Epithelial cell of prostate (primary cell): ENCODE data around the gene SPIB.
"Not testable (repeated sequence)": the region's sequence is repeated elsewhere in the genome, so short reads cannot be mapped to it uniquely, and the experiment has no call there.

Experiments used
- DNase-seq: peaks from one replicate; pipeline ENCODE4 v3.0.0-alpha.2; 2011; ENCODE audit warnings: low read depth, low spot score
- H3K27ac ChIP-seq: fragments of 450-650 bp; 2 replicates; pipeline ENCODE4 v1.5.1; 2017; ENCODE audit warnings: mild to moderate bottlenecking

The SPIB gene

DNA sequence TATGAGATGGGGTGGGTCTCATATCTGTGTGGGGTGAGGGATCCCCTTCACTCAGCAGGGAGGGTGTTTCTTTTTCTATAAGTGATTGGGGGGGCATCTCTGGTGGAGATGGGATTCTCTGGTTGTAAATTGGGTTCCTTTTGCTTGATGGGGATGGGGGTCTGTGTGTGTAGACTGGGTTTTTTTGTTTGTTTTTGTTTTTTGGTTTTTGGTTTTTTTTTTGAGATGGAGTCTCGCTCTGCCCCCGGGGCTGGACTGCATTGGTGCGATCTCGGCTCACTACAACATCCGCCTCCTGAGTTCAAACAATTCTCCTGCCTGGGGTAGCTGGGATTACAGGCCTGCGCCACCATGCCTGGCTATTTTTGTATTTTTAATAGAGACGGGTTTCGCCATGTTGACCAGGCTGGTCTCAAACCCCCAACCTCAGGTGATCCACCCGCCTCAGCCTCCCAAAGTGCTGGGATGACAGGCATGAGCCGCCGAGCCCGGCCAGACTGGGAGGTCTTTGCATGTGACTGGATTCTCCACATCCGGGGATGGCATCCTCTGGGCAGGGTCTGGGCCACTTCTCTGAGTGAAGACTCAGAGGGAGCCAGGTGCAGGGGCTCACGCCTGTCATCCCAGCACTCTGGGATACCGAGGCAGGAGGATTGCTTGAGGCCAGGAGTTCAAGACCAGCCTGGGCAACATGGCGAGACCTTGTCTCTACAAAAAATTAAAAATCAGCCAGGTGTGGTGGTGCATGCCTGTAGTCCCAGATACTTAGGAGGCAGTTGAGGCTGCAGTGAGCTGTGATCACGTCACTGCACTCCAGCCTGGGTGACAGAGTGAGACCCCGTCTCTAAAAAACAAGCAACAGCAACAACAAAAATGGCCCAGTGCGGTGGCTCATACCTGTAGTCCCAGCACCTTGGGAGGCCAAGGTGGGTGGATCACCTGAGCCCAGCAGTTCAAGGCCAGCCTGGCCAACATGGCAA lies 14.8 kb downstream of the SPIB start:
- H3K27ac ChIP-seq, result no peak overlapping the region
- no peak for DNase-seq

DNA sequence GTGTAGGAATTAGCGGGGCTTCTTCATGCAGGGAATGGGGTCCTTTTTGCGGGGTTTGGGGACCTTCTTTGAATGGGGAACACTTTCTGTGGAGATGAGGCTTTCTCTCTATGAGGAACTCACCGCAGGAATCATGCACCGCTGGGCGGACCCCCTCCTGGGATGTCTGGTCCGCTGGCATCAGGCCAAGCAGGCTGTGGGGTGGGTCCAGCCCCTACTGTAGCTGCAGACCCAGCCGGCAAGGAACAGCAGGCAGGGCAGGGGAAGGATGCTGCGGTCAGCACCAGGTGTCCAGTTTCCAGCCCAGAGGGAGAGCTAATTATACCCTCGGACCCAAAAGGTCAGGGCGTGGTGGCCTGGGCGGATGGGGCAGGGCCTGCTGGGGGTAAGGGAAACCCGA lies 15.8 kb downstream of the SPIB start:
- DNase-seq, result no peak
- no peak overlapping the region for H3K27ac ChIP-seq

DNA sequence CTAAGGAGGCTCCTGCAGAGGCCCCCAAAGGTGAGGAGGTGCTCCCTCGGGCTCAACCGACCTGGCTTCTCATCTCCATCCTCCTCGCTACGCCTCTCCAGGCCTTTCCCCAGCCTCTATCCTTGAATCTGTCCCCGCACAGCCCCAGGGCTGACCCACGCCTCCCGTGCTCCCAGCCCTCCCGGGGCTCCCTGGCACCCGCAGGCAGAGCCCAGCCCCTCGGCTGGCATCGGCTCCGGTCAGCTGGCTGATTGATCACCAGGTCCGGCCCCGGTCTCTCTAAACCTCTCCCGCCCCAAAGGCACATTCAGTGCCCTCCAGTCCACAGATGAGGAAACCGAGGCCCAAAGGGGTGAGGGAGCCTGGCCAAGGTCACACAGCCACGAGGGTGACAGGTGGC lies 16.5 kb downstream of the SPIB start:
- H3K27ac ChIP-seq, result no peak overlapping the region
- DNase-seq, result no peak

DNA sequence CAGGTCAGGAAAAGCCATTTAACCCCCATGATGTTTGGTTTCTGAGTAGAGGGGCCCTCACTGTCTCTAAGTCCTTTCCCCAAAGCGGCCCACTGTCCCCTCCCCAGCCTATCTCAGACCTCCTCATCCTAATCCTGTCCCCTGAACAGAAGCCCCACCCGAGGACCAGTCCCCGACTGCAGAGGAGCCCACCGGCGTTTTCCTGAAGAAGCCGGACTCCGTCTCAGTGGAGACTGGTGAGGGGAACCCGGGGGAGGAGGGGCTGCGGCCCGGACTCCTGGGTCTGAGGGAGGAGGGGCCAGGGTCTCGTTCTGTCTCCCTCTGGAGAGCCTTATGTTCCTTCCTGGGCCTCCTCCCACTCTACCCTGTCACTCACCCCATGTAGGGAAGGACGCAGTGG lies 16.9 kb downstream of the SPIB start:
- no peak overlapping the region for H3K27ac ChIP-seq
- no peak for DNase-seq

DNA sequence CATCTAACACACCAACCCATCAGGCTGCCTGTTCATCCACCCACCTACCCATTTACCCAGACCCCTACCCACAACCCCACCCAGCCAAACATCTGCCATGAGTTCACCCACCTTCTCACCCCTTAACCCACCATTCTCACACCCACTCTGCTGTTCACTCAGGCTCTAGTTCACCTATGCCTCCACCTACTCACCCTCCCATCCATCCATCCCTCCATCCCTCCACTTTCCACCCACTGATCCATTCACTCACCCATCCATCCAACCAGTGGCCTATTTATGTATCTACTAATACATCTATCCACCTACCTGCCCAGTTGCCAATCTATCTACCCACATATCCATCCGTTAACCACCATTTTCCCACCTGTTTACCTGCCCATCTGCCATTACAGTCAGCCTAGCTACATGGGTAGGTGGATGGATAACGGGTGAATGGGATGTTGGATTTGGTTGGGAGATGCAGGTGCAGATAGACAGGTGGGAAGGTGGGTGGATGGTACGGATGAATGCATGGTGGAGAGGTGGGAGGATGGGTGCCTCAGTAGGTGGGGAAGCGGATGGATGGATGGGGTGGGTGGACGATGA lies 19.2 kb downstream of the SPIB start:
- H3K27ac ChIP-seq, result no peak overlapping the region
- no peak for DNase-seq

DNA sequence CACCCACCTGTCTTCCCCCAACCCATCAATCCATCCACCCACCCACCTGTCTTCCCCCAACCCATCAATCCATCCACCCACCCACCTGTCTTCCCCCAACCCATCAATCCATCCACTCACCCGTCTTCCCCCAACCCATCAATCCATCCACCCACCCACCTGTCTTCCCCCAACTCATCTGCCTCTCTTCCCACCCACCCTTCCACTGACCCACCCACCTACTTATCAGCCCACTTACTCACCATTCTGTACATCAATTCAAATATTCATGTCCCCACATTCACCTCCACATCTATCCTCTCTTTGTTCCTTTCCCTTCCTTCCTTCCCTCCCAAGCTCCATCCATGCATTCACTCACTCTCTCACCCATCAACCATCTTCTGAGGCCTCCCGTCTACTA lies 20.4 kb downstream of the SPIB start:
- not testable (repeated sequence) for DNase-seq, H3K27ac ChIP-seq

DNA sequence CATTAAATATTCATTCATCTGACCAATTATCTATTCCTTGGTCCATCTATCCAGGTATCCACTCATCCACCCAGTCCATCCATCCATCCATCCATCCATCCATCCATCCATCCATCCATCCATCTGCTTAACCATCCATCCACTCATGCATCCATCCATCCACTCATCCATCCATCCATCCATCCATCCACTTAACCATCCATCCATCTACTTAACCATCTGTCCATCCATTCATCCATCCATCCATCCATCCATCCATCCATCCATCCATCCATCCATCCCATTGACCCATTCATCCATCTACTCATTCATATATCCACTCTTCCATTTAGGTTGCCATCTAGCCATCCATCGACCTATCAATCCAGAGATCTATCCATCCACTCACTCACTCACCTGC lies 25.3 kb downstream of the SPIB start:
- no peak for DNase-seq
- H3K27ac ChIP-seq, result no peak overlapping the region

DNA sequence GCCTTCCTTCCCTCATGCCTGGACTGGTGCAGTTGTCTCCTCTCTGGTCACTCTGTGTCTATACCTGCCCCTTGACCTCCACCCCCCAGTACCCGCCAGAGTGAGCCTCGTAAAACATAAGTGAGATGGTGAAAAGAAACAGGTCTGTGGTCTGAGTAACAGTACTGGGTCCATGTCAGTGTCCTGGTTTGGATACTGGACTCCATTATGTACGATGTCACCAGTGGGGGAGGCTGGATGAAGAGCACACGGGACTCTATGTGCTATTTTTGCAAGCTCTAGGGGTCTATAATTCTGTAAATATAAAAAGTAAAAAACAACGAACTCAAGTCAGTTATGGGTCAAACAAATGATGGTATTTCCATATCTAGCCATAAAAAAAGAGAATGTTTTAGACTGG lies 28.3 kb downstream of the SPIB start:
- no peak for DNase-seq
- no peak overlapping the region for H3K27ac ChIP-seq

DNA sequence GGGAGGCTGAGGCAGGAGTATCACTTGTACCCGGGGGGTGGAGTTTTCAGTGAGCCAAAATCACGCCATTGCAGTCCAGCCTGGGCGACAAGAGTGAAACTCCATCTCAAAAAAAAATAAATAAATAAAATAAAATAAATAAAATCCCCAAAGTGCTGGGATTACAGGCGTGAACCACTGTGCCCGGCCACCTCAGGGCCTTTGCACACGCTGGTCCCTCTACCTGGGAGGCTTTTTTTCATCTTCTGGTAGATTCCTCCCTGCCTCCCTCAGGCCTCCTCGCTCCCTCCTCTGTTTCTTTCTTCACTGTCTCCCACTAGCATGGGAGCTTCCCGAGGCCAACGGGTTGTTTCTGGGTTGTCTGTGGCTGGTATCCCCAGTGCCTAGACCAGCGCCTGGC lies 29.0 kb downstream of the SPIB start:
- no peak overlapping the region for H3K27ac ChIP-seq
- no peak for DNase-seq

DNA sequence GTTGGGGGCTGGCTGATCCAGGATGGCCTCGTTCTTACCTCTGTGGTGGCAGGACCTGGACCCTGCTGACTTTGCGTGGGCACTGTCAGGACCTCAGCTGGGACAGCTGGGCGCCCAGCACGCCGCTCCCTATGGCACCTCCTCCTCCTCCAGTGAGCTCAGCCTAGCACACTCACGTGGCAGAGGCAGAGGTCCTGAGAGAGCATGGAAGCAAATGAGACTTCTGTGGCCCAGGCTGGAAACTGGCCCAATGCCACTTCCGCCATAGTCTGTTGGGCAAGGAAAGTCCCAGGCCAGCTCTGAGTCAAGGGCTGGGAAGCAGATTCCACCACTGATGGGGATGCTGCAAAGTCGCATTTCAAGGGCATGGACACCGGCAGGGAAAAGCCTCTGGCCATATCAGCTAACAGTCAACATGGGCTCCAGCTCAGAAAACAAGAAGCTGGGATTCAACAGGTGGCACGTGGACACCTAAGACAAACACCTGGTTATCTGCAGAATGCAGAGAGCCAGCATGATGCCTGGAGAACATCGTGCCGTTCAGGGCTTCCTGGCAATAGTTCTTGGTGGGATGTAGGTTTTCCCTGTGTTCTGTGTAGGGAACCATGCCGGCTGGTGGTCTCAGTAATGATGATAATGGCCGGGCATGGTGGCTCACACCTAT lies 30.6 kb downstream of the SPIB start:
- no peak for DNase-seq
- no peak overlapping the region for H3K27ac ChIP-seq

DNA sequence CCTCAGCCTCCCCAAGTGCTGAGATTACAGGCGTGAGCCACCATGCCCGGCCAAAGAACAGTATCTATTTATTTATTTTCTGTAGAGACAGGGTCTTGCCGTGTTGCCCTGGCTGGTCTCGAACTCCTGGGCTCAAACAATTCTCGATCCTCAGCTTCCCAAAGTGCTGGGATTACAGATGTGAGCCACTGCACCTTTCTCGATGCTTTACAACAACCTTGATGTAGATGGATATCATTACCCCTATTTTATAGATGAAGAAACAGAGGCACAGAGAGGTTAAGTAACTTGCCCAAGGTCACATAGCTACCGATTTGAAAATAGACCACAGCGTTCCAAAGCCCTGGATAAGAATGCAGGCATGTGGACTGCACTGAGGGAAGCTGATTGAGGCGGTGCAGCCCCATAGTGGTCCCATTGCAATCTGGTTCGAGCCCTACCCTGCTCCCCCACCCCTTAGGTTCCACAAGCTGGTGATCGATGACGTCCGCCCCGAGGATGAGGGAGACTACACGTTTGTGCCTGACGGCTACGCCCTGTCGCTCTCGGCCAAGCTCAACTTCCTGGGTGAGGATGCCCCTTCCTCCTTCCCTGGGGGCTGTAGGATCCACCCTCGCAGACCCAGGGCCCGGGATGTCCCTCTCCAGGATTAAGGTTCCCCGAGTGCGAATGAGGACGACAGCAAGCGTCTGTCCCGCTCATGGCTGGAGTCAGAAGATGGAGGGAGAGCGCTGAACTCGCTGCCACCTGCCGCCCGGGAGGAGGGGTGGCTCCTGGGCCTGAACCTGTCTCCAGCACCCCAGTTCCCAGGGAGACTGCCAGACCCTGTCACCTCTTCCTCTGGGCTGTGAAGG lies 31.9 kb downstream of the SPIB start:
- DNase-seq, result no peak
- no peak overlapping the region for H3K27ac ChIP-seq

DNA sequence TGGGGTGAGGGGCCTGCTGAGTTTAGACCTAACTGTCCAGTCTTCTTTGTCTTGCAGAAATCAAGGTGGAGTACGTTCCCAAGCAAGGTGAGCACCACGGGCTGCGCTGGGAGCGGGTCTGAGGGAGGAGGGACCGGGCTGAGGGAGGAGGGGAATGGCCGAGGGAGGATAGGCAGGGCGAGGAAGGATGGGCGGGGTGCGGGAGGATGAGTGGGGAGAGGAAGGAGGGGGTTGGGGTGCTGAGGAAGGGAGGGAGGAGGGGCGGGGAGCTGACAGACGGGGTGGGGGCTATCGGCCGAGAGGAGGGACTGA lies 32.4 kb downstream of the SPIB start:
- no peak for DNase-seq
- H3K27ac ChIP-seq, result no peak overlapping the region

DNA sequence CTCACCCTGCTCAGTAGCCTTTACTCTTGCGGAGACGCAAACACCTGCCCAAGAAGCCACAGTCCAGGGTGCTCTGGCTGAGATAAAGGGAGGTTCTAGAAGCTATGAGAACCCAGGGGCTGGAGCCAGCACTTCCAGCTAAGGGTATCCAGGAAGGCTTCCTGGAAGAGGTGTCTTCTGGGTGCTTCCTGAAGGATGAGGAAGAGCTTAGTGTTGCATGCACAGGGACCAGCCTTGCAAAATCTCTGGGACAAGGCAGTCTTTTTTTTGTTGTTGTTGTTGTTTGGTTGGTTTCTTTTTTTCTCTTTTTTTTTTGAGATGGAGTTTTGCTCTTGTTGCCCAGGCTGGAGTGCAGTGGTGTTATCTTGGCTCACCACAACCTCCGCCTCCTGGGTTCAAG lies 34.5 kb downstream of the SPIB start:
- no peak for DNase-seq
- H3K27ac ChIP-seq, result no peak overlapping the region

DNA sequence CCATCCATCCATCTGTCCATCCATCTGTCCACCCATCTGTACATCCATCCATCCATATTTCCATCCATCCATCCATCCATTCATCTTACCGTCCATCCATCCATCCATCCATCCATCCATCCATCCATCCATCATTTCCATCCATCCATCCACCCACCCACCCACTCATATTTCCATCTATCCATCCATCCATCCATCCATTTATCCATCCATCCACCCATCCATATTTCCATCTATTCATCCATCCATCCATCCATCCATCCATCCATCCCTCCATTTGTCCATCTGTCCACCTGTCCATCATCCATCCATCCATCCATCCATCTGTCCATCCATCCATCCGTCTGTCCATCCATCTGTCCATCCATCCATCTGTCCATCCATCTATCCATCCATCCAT lies 37.3 kb downstream of the SPIB start:
- DNase-seq, result no peak
- no peak overlapping the region for H3K27ac ChIP-seq

DNA sequence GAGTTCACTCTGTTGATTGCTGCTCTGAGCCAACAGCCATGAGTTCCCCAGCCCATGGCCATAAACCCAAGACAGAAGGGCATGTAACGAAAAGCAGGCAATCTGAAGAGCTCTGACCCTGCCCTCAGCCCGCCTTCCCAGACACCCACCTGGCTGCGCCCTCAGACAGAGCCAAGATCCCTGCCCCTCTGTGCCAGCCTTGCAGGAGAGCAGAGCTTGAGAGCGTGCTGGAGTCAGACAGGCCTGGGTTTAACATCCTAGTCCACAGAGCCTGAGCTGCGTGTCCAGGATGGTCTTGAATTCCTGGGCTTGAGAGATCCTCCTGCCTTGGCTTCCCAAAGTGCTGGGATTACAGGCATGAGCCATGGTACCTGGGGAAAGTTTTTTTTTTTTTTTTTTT lies 38.6 kb downstream of the SPIB start:
- no peak for DNase-seq
- H3K27ac ChIP-seq, result no peak overlapping the region

DNA sequence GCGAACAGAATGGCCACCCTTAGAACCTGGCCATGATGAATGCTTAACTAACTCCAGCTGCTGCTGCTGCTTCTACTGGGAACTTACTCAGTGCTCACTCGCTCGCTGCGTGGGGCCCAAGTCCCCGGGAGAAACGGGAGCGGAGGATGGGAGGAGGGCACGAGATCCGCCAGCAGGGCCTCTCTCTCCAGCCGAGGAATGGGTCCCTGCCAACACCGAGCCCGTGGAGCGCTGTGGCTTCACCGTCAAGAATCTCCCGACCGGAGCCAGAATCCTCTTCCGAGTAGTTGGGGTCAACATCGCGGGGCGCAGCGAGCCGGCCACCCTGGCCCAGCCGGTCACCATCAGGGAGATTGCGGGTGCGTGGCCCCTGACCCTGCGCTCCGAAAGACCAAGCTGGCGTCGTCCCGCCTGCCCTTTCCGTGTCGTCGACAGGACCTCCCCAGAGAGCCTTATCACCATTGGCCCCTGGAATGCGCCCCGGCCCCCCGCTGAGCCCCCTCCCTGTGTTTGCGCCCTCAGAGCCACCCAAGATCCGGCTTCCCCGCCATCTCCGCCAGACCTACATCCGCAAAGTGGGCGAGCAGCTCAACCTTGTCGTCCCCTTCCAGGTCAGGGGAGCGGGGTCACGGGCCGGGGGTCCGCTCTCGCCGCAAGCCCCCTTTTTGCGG lies 39.8 kb downstream of the SPIB start:
- DNase-seq, result no peak
- no peak overlapping the region for H3K27ac ChIP-seq

DNA sequence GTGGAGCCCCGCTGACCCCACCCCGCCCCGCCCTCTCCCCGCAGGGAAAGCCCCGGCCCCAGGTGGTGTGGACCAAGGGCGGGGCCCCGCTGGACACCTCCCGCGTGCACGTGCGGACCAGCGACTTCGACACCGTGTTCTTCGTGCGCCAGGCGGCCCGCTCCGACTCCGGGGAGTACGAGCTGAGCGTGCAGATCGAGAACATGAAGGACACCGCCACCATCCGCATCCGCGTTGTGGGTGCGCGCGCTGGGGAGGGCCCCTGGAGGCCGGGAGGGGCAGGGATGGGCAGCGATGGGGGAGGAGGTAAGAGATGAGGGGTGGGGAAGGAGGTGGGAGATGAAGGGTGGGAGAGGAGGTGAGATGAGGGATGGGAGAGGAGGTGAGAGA lies 40.3 kb downstream of the SPIB start:
- H3K27ac ChIP-seq, result no peak overlapping the region
- no peak for DNase-seq

DNA sequence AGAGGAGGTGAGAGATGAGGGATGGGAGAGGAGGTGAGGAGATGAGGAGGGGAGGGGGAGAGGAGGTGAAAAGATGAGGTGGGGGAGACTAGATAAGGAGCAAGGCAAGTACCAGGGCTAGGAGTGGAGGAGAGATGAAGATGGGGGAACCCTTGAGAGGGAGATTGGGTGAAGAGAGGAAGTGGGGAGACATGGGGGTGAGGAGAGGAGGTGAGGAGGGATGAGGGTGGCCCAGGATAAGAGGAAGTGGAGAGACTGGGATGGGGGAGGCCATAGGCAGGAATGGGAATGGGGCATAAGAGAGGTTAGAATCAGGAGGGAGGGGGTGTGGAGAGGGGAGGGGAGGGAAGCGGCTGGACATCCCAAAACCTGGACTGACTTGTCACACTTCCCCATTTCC lies 40.9 kb downstream of the SPIB start:
- no peak overlapping the region for H3K27ac ChIP-seq
- no peak for DNase-seq

DNA sequence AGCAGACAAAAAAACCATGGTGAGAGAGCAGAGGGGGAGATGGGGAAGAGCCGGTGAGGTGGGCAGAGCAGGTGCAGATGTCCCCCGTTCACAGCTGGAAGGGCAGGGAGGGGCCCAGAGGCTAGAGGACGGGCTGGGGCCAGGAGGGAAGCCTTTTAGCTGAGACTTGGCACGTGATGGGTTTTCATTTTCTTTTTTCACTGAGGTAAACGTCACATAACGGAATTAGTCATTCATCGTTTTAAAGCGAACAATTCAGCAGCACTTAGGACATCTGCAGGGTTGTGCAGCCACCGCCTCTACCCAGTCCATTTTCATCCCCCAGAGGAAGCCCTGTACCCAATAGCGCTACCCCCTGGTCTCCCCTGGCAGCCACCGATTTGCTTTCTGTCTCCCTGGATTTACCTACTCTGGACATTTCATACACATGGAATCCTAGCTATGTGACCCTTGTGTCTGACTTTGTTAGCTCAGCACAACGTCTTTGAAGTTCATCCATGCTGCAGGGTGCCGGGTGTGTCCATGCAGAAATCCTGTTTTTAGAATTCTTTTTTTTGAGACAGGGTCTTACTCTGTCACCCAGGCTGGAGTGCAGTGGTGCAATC lies 41.5 kb downstream of the SPIB start:
- H3K27ac ChIP-seq, result no peak overlapping the region
- DNase-seq, result no peak
